Measurements from ENCODE around the gene REEP2. TPM values are rescaled to one million over a fixed set of nuclear protein-coding genes. Genes with fewer than 3 reads are reported as not detected.
"Not testable (repeated sequence)": the region's sequence is repeated elsewhere in the genome, so short reads cannot be mapped to it uniquely, and the experiment has no call there.

Gene REEP2
- total and polyA plus RNA-seq, 4 donors: 0.29 to 1.1 (median 0.91) TPM

- H3K27ac ChIP-seq (ENCODE audit: low read depth in 1 of 2, low read length in 1 of 2): peak overlapping the region in 1 of 2 donors; percentile 43
- peak in 1 of 3 donors; percentile 14 for DNase-seq
- 91 to 94% methylated on average over 9 of the region's 9 CpGs for WGBS, 2 donors
- ATAC-seq (ENCODE audit: insufficient read depth, low FRiP score): no peak
- peaks cover 0 to 11% (median 0%) of the 10 kb centered on the region in 5 donors for H3K4me1 ChIP-seq (ENCODE audit: control insufficient read depth in 5 of 5, insufficient read depth in 5 of 5, low read length in 5 of 5)
- no peak for TF ChIP-seq CTCF (IDR thresholded peaks at IDR 0.05; ENCODE audit: control extremely low read depth, extremely low read depth)
- H3K27me3 ChIP-seq (ENCODE audit: control insufficient read depth in 3 of 3, insufficient read depth in 3 of 3, low read length in 2 of 3): no peaks in the 10 kb centered on the region
- no peak overlapping the region for H3K4me3 ChIP-seq
- no peak overlapping the region for H3K9ac ChIP-seq (ENCODE audit: insufficient read depth in 1 of 2, low read length in 2 of 2)
- H3K36me3 ChIP-seq (ENCODE audit: control insufficient read depth in 4 of 4, insufficient read depth in 4 of 4, low read length in 4 of 4): peaks cover 15 to 41% (median 35%) of the 10 kb centered on the region in 4 donors
- no peaks in the 10 kb centered on the region for H3K9me3 ChIP-seq (ENCODE audit: control insufficient read depth in 4 of 4, insufficient read depth in 3 of 4, low read length in 3 of 4)
These were observed 46.9 kb upstream of the REEP2 start for GRCh38 chr5:138391859-138392386.

- H3K27ac ChIP-seq (ENCODE audit: low read depth in 1 of 2, low read length in 1 of 2): no peak overlapping the region
- H3K9ac ChIP-seq (ENCODE audit: insufficient read depth in 1 of 2, low read length in 2 of 2): no peak overlapping the region
- H3K4me1 ChIP-seq (ENCODE audit: control insufficient read depth in 5 of 5, insufficient read depth in 5 of 5, low read length in 5 of 5): no peaks in the 10 kb centered on the region
- no peak for TF ChIP-seq CTCF (IDR thresholded peaks at IDR 0.05; ENCODE audit: control extremely low read depth, extremely low read depth)
- no peak for ATAC-seq (ENCODE audit: insufficient read depth, low FRiP score)
- peaks cover 22 to 42% (median 34%) of the 10 kb centered on the region in 4 donors for H3K36me3 ChIP-seq (ENCODE audit: control insufficient read depth in 4 of 4, insufficient read depth in 4 of 4, low read length in 4 of 4)
- H3K27me3 ChIP-seq (ENCODE audit: control insufficient read depth in 3 of 3, insufficient read depth in 3 of 3, low read length in 2 of 3): no peaks in the 10 kb centered on the region
- DNase-seq: no peak
- H3K9me3 ChIP-seq (ENCODE audit: control insufficient read depth in 4 of 4, insufficient read depth in 3 of 4, low read length in 3 of 4): no peaks in the 10 kb centered on the region
- H3K4me3 ChIP-seq: no peak overlapping the region
These were observed 36.2 kb upstream of the REEP2 start for GRCh38 chr5:138402640-138403039.

GRCh38 chr5:138408023-138408422 lies 30.8 kb upstream of the REEP2 start:
- no peaks in the 10 kb centered on the region for H3K4me1 ChIP-seq (ENCODE audit: control insufficient read depth in 5 of 5, insufficient read depth in 5 of 5, low read length in 5 of 5)
- no peak for ATAC-seq (ENCODE audit: insufficient read depth, low FRiP score)
- no peak for TF ChIP-seq CTCF (IDR thresholded peaks at IDR 0.05; ENCODE audit: control extremely low read depth, extremely low read depth)
- no peaks in the 10 kb centered on the region for H3K27me3 ChIP-seq (ENCODE audit: control insufficient read depth in 3 of 3, insufficient read depth in 3 of 3, low read length in 2 of 3)
- H3K9ac ChIP-seq (ENCODE audit: insufficient read depth in 1 of 2, low read length in 2 of 2): no peak overlapping the region
- no peak overlapping the region for H3K27ac ChIP-seq (ENCODE audit: low read depth in 1 of 2, low read length in 1 of 2)
- H3K4me3 ChIP-seq: no peak overlapping the region
- peaks cover 7 to 16% (median 8%) of the 10 kb centered on the region in 4 donors for H3K36me3 ChIP-seq (ENCODE audit: control insufficient read depth in 4 of 4, insufficient read depth in 4 of 4, low read length in 4 of 4)
- DNase-seq: no peak
- H3K9me3 ChIP-seq (ENCODE audit: control insufficient read depth in 4 of 4, insufficient read depth in 3 of 4, low read length in 3 of 4): no peaks in the 10 kb centered on the region
- WGBS, 2 donors: 87 to 90% methylated on average over 5 of the region's 5 CpGs

GRCh38 chr5:138410996-138411640 lies 27.7 kb upstream of the REEP2 start:
- DNase-seq: peak in 2 of 3 donors; percentile 3 to 23
- H3K4me1 ChIP-seq (ENCODE audit: control insufficient read depth in 5 of 5, insufficient read depth in 5 of 5, low read length in 5 of 5); H3K27ac ChIP-seq (ENCODE audit: low read depth in 1 of 2, low read length in 1 of 2); H3K9me3 ChIP-seq (ENCODE audit: control insufficient read depth in 4 of 4, insufficient read depth in 3 of 4, low read length in 3 of 4); H3K4me3 ChIP-seq; ATAC-seq (ENCODE audit: insufficient read depth, low FRiP score); H3K9ac ChIP-seq (ENCODE audit: insufficient read depth in 1 of 2, low read length in 2 of 2); H3K27me3 ChIP-seq (ENCODE audit: control insufficient read depth in 3 of 3, insufficient read depth in 3 of 3, low read length in 2 of 3): not testable (repeated sequence)
- WGBS, 2 donors: 87 to 89% methylated on average over 13 of the region's 14 CpGs
- H3K36me3 ChIP-seq (ENCODE audit: control insufficient read depth in 4 of 4, insufficient read depth in 4 of 4, low read length in 4 of 4): peaks cover 9 to 23% (median 19%) of the 10 kb centered on the region in 4 donors

Measured in lung (tissue), 12 donors.